SU-DHL-6 (cell line): ENCODE measurements around the gene SLAMF7.

Source experiments
- CTCF ChIP-seq: fragments of 200-600 bp; sonication (generic); IDR thresholded peaks from one replicate; pipeline ENCODE4 v1.5.1; 2017; ENCODE audit warnings: antibody characterized with exemption, mild to moderate bottlenecking, low read length, moderate library complexity; ENCODE audit not compliant: insufficient read depth, poor library complexity, severe bottlenecking
- EZH2phosphoT487 ChIP-seq: fragments of 200-600 bp; sonication (generic), shearing (Covaris generic); conservative IDR thresholded peaks from 2 replicates; pipeline ENCODE4 v1.6.1; 2018; ENCODE audit warnings: mild to moderate bottlenecking, antibody characterized with exemption, low read length, moderate library complexity, mixed read lengths

DNA sequence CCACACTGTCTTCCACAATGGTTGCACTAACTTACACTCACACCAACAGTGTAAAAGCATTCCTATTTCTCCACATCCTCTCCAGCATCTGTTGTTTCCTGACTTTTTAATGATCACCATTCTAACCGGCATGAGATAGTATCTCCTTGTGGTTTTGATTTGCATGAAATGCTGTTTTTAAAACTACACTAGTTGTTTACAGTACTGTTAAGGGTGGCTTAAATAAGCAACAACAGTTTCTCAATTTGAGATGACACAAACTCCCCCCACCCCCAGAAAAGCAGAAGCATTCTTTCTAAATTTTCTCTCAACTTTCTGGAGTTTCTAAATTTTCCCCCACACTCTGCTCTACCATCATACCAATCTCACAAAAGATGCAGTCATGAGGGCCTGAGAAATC is 7.1 kb upstream of the SLAMF7 start:
- TF ChIP-seq CTCF (no peak), EZH2phosphoT487 (no peak)
